Activated CD4-positive, alpha-beta T cell treated with anti-CD3 and anti-CD28 coated beads, Interleukin-2, amount 50 U/mL, for 16 hours (primary cell): ENCODE results near the gene DCP2.
A peak's percentile ranks its signal among the peaks of the same experiment; 100 is the strongest.

ENCODE experiments used
- DNase-seq: peaks from one replicate; pipeline ENCODE4 v3.0.0-alpha.2; 2020

The DCP2 gene

GRCh38 chr5:113024076-113024697 is 47.6 kb downstream of the DCP2 start:
- DNase-seq = no peak

- no peak for DNase-seq
Observed at GRCh38 chr5:113025596-113025995, 49.0 kb downstream of the DCP2 start.

GRCh38 chr5:113026211-113026610 is 49.6 kb downstream of the DCP2 start:
- no peak for DNase-seq

GRCh38 chr5:113027015-113027414 is 50.4 kb downstream of the DCP2 start:
- no peak for DNase-seq

GRCh38 chr5:113027431-113027830 is 50.8 kb downstream of the DCP2 start:
- no peak for DNase-seq

GRCh38 chr5:113029614-113030013 is 53.0 kb downstream of the DCP2 start:
- DNase-seq = no peak

- DNase-seq = no peak
Observed at GRCh38 chr5:113031104-113031503, 54.5 kb downstream of the DCP2 start.

- no peak for DNase-seq
Observed at GRCh38 chr5:113031557-113031956, 55.0 kb downstream of the DCP2 start.

GRCh38 chr5:113034182-113034773 is 57.7 kb downstream of the DCP2 start:
- no peak for DNase-seq

- DNase-seq = no peak
Observed at GRCh38 chr5:113035096-113035495, 58.5 kb downstream of the DCP2 start.

GRCh38 chr5:113036321-113036720 is 59.7 kb downstream of the DCP2 start:
- DNase-seq = no peak

GRCh38 chr5:113036826-113037225 is 60.2 kb downstream of the DCP2 start:
- DNase-seq = no peak

- no peak for DNase-seq
Observed at GRCh38 chr5:113038136-113038535, 61.5 kb downstream of the DCP2 start.

GRCh38 chr5:113038714-113039113 is 62.1 kb downstream of the DCP2 start:
- no peak for DNase-seq

GRCh38 chr5:113039229-113039933 is 62.8 kb downstream of the DCP2 start:
- DNase-seq = no peak

- DNase-seq = no peak
Observed at GRCh38 chr5:113039934-113040285, 63.3 kb downstream of the DCP2 start.

GRCh38 chr5:113040672-113041260 is 64.2 kb downstream of the DCP2 start:
- DNase-seq = no peak

- no peak for DNase-seq
Observed at GRCh38 chr5:113042491-113043243, 66.1 kb downstream of the DCP2 start.

GRCh38 chr5:113043491-113043931 is 66.9 kb downstream of the DCP2 start:
- DNase-seq = peak; percentile 25

- DNase-seq = no peak
Observed at GRCh38 chr5:113044776-113045465, 68.3 kb downstream of the DCP2 start.

- DNase-seq = no peak
Observed at GRCh38 chr5:113047234-113047633, 70.6 kb downstream of the DCP2 start.
